A673 (cell line): Measurements from ENCODE around the gene CTIF.

Experiments
- EZH2 ChIP-seq: fragments of 200-600 bp; sonication (generic); IDR thresholded peaks from 2 replicates; pipeline ENCODE4 v1.6.1; 2017; ENCODE audit warnings: borderline replicate concordance, low read depth, mild to moderate bottlenecking, mixed read lengths, antibody characterized with exemption, low read length; ENCODE audit not compliant: poor library complexity, severe bottlenecking
- TF ChIP-seq, protein P1 (sequence below): fragments of 300-800, 200-600 bp; sonication (generic); conservative IDR thresholded peaks from 2 replicates; pipeline ENCODE4 v1.5.1; 2017; ENCODE audit warnings: low read depth, mild to moderate bottlenecking, antibody characterized with exemption, low read length, moderate library complexity, mixed read lengths

DNA sequence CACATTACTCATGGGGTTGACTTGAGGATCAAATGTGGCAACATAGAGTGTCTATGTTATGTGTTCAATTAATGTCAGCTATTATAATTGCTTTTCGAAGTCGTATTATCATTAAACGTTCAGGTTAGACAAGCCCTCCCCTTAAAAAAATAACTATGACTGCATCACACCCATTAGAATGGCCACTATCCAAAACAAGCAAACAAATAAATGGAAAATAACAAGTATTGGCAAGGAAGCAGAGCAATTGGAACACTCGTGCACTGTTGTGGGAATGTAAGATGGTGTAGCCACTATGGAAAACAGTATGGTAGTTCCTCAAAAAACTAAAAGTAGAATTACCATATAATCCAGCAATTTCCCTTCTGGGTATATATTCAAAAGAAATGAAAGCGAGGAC, 10.0 kb upstream of the CTIF start:
- TF ChIP-seq, protein P1, sequence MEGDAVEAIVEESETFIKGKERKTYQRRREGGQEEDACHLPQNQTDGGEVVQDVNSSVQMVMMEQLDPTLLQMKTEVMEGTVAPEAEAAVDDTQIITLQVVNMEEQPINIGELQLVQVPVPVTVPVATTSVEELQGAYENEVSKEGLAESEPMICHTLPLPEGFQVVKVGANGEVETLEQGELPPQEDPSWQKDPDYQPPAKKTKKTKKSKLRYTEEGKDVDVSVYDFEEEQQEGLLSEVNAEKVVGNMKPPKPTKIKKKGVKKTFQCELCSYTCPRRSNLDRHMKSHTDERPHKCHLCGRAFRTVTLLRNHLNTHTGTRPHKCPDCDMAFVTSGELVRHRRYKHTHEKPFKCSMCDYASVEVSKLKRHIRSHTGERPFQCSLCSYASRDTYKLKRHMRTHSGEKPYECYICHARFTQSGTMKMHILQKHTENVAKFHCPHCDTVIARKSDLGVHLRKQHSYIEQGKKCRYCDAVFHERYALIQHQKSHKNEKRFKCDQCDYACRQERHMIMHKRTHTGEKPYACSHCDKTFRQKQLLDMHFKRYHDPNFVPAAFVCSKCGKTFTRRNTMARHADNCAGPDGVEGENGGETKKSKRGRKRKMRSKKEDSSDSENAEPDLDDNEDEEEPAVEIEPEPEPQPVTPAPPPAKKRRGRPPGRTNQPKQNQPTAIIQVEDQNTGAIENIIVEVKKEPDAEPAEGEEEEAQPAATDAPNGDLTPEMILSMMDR, result no peak
- TF ChIP-seq EZH2, result no peak
